Measurements from ENCODE around the gene NLRP3. TPM values are rescaled to one million over a fixed set of nuclear protein-coding genes. Genes with fewer than 3 reads are reported as not detected.
A peak's percentile ranks its signal among the peaks of the same experiment; 100 is the strongest.

Gene NLRP3
- total RNA-seq, 4 donors from 2014 or later: 0.57 to 2.3 (median 1.8) TPM

GRCh38 chr1:247406014-247406656 lies 9.8 kb upstream of the NLRP3 start:
- Histone ChIP-seq H3K4me3 (no peak overlapping the region), H3K36me3 (no peaks in the 10 kb centered on the region), H3K27ac (no peak overlapping the region), H3K4me1 (no peaks in the 10 kb centered on the region), H3K27me3 (no peaks in the 10 kb centered on the region), H3K9me3 (no peaks in the 10 kb centered on the region)
- 90 to 96% methylated on average over 20 to 33 of the region's 40 CpGs for WGBS, 2 donors
- TF ChIP-seq POLR2A (IDR thresholded peaks at IDR 0.05): no peak
- no peak for TF ChIP-seq CTCF (IDR thresholded peaks at IDR 0.05)
- intact Hi-C loops (cut with DNase I): no loop called here
- no peak for DNase-seq

- intact Hi-C loops (cut with DNase I): no loop called here
- no peaks in the 10 kb centered on the region for H3K27me3 ChIP-seq
- WGBS, 2 donors: 49 to 62% methylated on average over 9 to 10 of the region's 10 CpGs
- H3K36me3 ChIP-seq: no peaks in the 10 kb centered on the region
- no peaks in the 10 kb centered on the region for H3K9me3 ChIP-seq
- no peaks in the 10 kb centered on the region for H3K4me1 ChIP-seq
- no peak overlapping the region for H3K4me3 ChIP-seq
- DNase-seq: no peak
- TF ChIP-seq CTCF (IDR thresholded peaks at IDR 0.05): no peak
- peak in 1 of 4 donors; percentile 14 for TF ChIP-seq POLR2A (IDR thresholded peaks at IDR 0.05)
- peak overlapping the region in 1 of 4 donors; percentile 53 for H3K27ac ChIP-seq
Measured at GRCh38 chr1:247407180-247407616, 8.8 kb upstream of the NLRP3 start.

- no peaks in the 10 kb centered on the region for H3K36me3 ChIP-seq
- no peaks in the 10 kb centered on the region for H3K27me3 ChIP-seq
- intact Hi-C loops (cut with DNase I): no loop called here
- H3K4me1 ChIP-seq: no peaks in the 10 kb centered on the region
- no peak overlapping the region for H3K4me3 ChIP-seq
- no peak overlapping the region for H3K27ac ChIP-seq
- H3K9me3 ChIP-seq: no peaks in the 10 kb centered on the region
- DNase-seq: no peak
- TF ChIP-seq CTCF (IDR thresholded peaks at IDR 0.05) (no peak), POLR2A (IDR thresholded peaks at IDR 0.05) (no peak)
- WGBS, 2 donors: 43 to 52% methylated on average over 5 of the region's 5 CpGs
Measured at GRCh38 chr1:247408100-247408499, 7.9 kb upstream of the NLRP3 start.

GRCh38 chr1:247409869-247410544 lies 6.0 kb upstream of the NLRP3 start:
- Histone ChIP-seq H3K27ac (no peak overlapping the region), H3K4me3 (no peak overlapping the region), H3K27me3 (no peaks in the 10 kb centered on the region), H3K4me1 (no peaks in the 10 kb centered on the region), H3K9me3 (no peaks in the 10 kb centered on the region), H3K36me3 (no peaks in the 10 kb centered on the region)
- DNase-seq: no peak
- WGBS, 2 donors: 51 to 71% methylated on average over 11 of the region's 11 CpGs
- TF ChIP-seq POLR2A (IDR thresholded peaks at IDR 0.05): no peak
- TF ChIP-seq CTCF (IDR thresholded peaks at IDR 0.05): no peak
- intact Hi-C loops (cut with DNase I): no loop called here

GRCh38 chr1:247411621-247412327 lies 4.2 kb upstream of the NLRP3 start:
- WGBS, 2 donors: 66 to 71% methylated on average over 13 of the region's 13 CpGs
- no peaks in the 10 kb centered on the region for H3K9me3 ChIP-seq
- TF ChIP-seq CTCF (IDR thresholded peaks at IDR 0.05): no peak
- no peak for TF ChIP-seq POLR2A (IDR thresholded peaks at IDR 0.05)

More at GRCh38 chr1:247411621-247412327, 4.2 kb upstream of the NLRP3 start:
- H3K27me3 ChIP-seq: no peaks in the 10 kb centered on the region
- no peak overlapping the region for H3K4me3 ChIP-seq
- no peaks in the 10 kb centered on the region for H3K36me3 ChIP-seq
- no peak for DNase-seq
- intact Hi-C loops (cut with DNase I): no loop called here
- no peak overlapping the region for H3K27ac ChIP-seq
- no peaks in the 10 kb centered on the region for H3K4me1 ChIP-seq

All from esophagus squamous epithelium (tissue), 5 donors.